Glutamatergic neuron (in vitro differentiated cells): Measurements from ENCODE around the gene PAGE2. TPM values are rescaled to one million over a fixed set of nuclear protein-coding genes. Genes with fewer than 3 reads are reported as not detected.
"Not testable (repeated sequence)": the region's sequence is repeated elsewhere in the genome, so short reads cannot be mapped to it uniquely, and the experiment has no call there.

ENCODE experiments used
- DNase-seq: peaks from one replicate; pipeline ENCODE4 v3.0.0; 2022
- H3K27ac Mint-ChIP-seq: one replicate; pipeline ENCODE4 v1.8.0; 2020; ENCODE audit warnings: mild to moderate bottlenecking, mixed read lengths, inconsistent platforms; ENCODE audit not compliant: unreplicated experiment
- H3K27me3 Mint-ChIP-seq: one replicate; pipeline ENCODE4 v1.8.0; 2020; ENCODE audit warnings: mild to moderate bottlenecking, moderate library complexity, mixed read lengths, inconsistent platforms; ENCODE audit not compliant: unreplicated experiment
- H3K36me3 Mint-ChIP-seq: one replicate; pipeline ENCODE4 v1.8.0; 2020; ENCODE audit warnings: mild to moderate bottlenecking, mixed read lengths, inconsistent platforms; ENCODE audit not compliant: unreplicated experiment
- H3K4me1 Mint-ChIP-seq: one replicate; pipeline ENCODE4 v1.8.0; 2020; ENCODE audit warnings: mild to moderate bottlenecking, low read depth, mixed read lengths, inconsistent platforms; ENCODE audit not compliant: unreplicated experiment
- H3K4me3 Mint-ChIP-seq: one replicate; pipeline ENCODE4 v1.8.0; 2020; ENCODE audit warnings: mild to moderate bottlenecking, mixed read lengths, inconsistent platforms; ENCODE audit not compliant: unreplicated experiment
- H3K9me3 Mint-ChIP-seq: one replicate; pipeline ENCODE4 v1.8.0; 2020; ENCODE audit warnings: mild to moderate bottlenecking, moderate library complexity, mixed read lengths, inconsistent platforms; ENCODE audit not compliant: unreplicated experiment
- CTCF ChIP-seq: fragments of 200-600 bp; sonication (generic); IDR thresholded peaks from one replicate; pipeline ENCODE4 v1.5.0; 2021; ENCODE audit not compliant: partially characterized antibody, unreplicated experiment
- total RNA-seq: library from RNA; stranded (reverse); fragmentation: NEBNext Ultra II Directional; extraction: Animal tissue kit (Norgen Biotek cat#: 25700); gene quantifications from one replicate; pipeline ENCODE4 v1.2.1, GENCODE V29; 2021; ENCODE audit not compliant: unreplicated experiment

PAGE2 gene
- total RNA-seq, 1 donor from 2014 or later, result not detected

- no peak for TF ChIP-seq CTCF
- H3K27ac Mint-ChIP-seq, result no peak overlapping the region
- no peaks in the 10 kb centered on the region for H3K36me3 Mint-ChIP-seq
- H3K27me3 Mint-ChIP-seq, result no peaks in the 10 kb centered on the region
- DNase-seq, result no peak
- H3K4me1 Mint-ChIP-seq, result no peaks in the 10 kb centered on the region
- no peaks in the 10 kb centered on the region for H3K9me3 Mint-ChIP-seq
- no peak overlapping the region for H3K4me3 Mint-ChIP-seq
Observed at GRCh38 chrX:55111578-55112254, 22.9 kb downstream of the PAGE2 start.

GRCh38 chrX:55116589-55116988 is 27.8 kb downstream of the PAGE2 start:
- not testable (repeated sequence) for H3K4me3 Mint-ChIP-seq, DNase-seq, H3K36me3 Mint-ChIP-seq, H3K9me3 Mint-ChIP-seq, H3K4me1 Mint-ChIP-seq, H3K27me3 Mint-ChIP-seq, H3K27ac Mint-ChIP-seq

- TF ChIP-seq CTCF, result no peak
- Mint-ChIP-seq H3K27me3 (no peaks in the 10 kb centered on the region), H3K9me3 (no peaks in the 10 kb centered on the region), H3K4me3 (no peak overlapping the region), H3K4me1 (no peaks in the 10 kb centered on the region), H3K27ac (no peak overlapping the region), H3K36me3 (no peaks in the 10 kb centered on the region)
- DNase-seq, result no peak
Observed at GRCh38 chrX:55118574-55118973, 29.8 kb downstream of the PAGE2 start.

- H3K4me1 Mint-ChIP-seq, result no peaks in the 10 kb centered on the region
- no peaks in the 10 kb centered on the region for H3K27me3 Mint-ChIP-seq
- TF ChIP-seq CTCF, result no peak
- H3K36me3 Mint-ChIP-seq, result no peaks in the 10 kb centered on the region
- no peak overlapping the region for H3K4me3 Mint-ChIP-seq
- H3K9me3 Mint-ChIP-seq, result no peaks in the 10 kb centered on the region
- no peak overlapping the region for H3K27ac Mint-ChIP-seq
- DNase-seq, result no peak
Observed at GRCh38 chrX:55119271-55119670, 30.5 kb downstream of the PAGE2 start.

- DNase-seq, result no peak
- no peak for TF ChIP-seq CTCF
- no peaks in the 10 kb centered on the region for H3K4me1 Mint-ChIP-seq
- no peak overlapping the region for H3K27ac Mint-ChIP-seq
- no peaks in the 10 kb centered on the region for H3K27me3 Mint-ChIP-seq
- no peak overlapping the region for H3K4me3 Mint-ChIP-seq
- no peaks in the 10 kb centered on the region for H3K36me3 Mint-ChIP-seq
- no peaks in the 10 kb centered on the region for H3K9me3 Mint-ChIP-seq
Observed at GRCh38 chrX:55119712-55120111, 30.9 kb downstream of the PAGE2 start.
